Endothelial cell of umbilical vein (primary cell): ENCODE measurements around the gene CBX2. TPM values are rescaled to one million over a fixed set of nuclear protein-coding genes. Genes with fewer than 3 reads are reported as not detected.

Source experiments
- BruUV-seq: library from RNA; stranded (reverse); fragments of 400-500 nt; replicated peaks from 2 replicates; lab custom pipeline; 2021; lab: Mats Ljungman, UMichigan
- CTCF ChIA-PET: fragments of 300-600, 350-600 bp; sonication (Branson Sonifier 250); formaldehyde crosslinking; loops from one replicate; lab custom pipeline; 2021; ENCODE audit warnings: antibody characterized with exemption, inconsistent platforms; lab: Charles Lee
- POLR2A ChIA-PET: fragments of 300-600, 350-600 bp; sonication (Branson Sonifier 250); formaldehyde crosslinking; loops from one replicate; lab custom pipeline; 2021; ENCODE audit warnings: antibody characterized with exemption, inconsistent platforms; lab: Charles Lee
- DNase-seq: peaks from one replicate; pipeline ENCODE4 v3.0.0-alpha.2; 2011; ENCODE audit warnings: low read depth, low spot score
- FAIRE-seq: peaks from 2 replicates; lab custom pipeline; 2011; peaks lifted over from hg19 to GRCh38; lab: Jason Lieb, UNC
- H2AFZ ChIP-seq: 2 replicates; pipeline ENCODE4 v1.6.0; 2012; ENCODE audit warnings: low read depth, low read length, control low read depth, inconsistent platforms
- H3K27ac ChIP-seq: 2 replicates; pipeline ENCODE4 v1.5.1; 2011; ENCODE audit warnings: low read depth, mild to moderate bottlenecking, control low read depth, low read length, moderate library complexity; ENCODE audit not compliant: insufficient read depth
- H3K27me3 ChIP-seq, 2 experiments: 2 replicates each; pipeline versions ENCODE4 v1.6.0 to v1.6.1; 2011; ENCODE audit warnings: low read length in 2 of 2, mixed read lengths in 1 of 2; ENCODE audit not compliant: control insufficient read depth in 2 of 2, insufficient read depth in 2 of 2
- H3K36me3 ChIP-seq, 2 experiments: 2 replicates in 1 of 2; 3 replicates in 1 of 2; pipeline ENCODE4 v1.5.1; 2011; ENCODE audit warnings: low read length in 2 of 2, mild to moderate bottlenecking in 1 of 2, moderate library complexity in 1 of 2; ENCODE audit not compliant: control insufficient read depth in 2 of 2, insufficient read depth in 2 of 2; ENCODE audit errors: extremely low read depth in 1 of 2
- H3K4me1 ChIP-seq: 3 replicates; pipeline ENCODE4 v1.5.1; 2011; ENCODE audit warnings: mild to moderate bottlenecking, low read length; ENCODE audit not compliant: control insufficient read depth, insufficient read depth; ENCODE audit errors: extremely low read depth
- H3K4me2 ChIP-seq: 2 replicates; pipeline ENCODE4 v1.6.1; 2011; ENCODE audit warnings: low read length, control low read depth, mixed read lengths; ENCODE audit not compliant: insufficient read depth
- H3K4me3 ChIP-seq, 3 experiments: fragments of 200-600 bp in 1 of 3; sonication (generic), shearing (Covaris generic) in 1 of 3; replicated peaks in 1 of 3; 2 replicates each; pipeline ENCODE4 v1.5.1; 2011 to 2016; ENCODE audit warnings: control low read depth in 3 of 3, low read length in 3 of 3, mild to moderate bottlenecking in 2 of 3, inconsistent platforms in 1 of 3, low read depth in 1 of 3, moderate library complexity in 1 of 3; ENCODE audit not compliant: insufficient read depth in 1 of 3
- H3K79me2 ChIP-seq: 2 replicates; pipeline ENCODE4 v1.6.0; 2012; ENCODE audit warnings: low read length, inconsistent platforms; ENCODE audit not compliant: control insufficient read depth, insufficient read depth
- H3K9ac ChIP-seq: replicated peaks from 2 replicates; pipeline ENCODE3; 2011; ENCODE audit warnings: low read length, control low read depth; ENCODE audit not compliant: insufficient read depth; ENCODE audit errors: extremely low read depth
- H3K9me1 ChIP-seq: replicated peaks from 3 replicates; pipeline ENCODE4 v1.6.0; 2011; ENCODE audit warnings: mild to moderate bottlenecking, low read length; ENCODE audit not compliant: control insufficient read depth, insufficient read depth; ENCODE audit errors: extremely low read depth
- H3K9me3 ChIP-seq: replicated peaks from 2 replicates; pipeline ENCODE4 v1.5.1; 2012; ENCODE audit warnings: low read length, inconsistent platforms; ENCODE audit not compliant: control insufficient read depth, insufficient read depth
- H4K20me1 ChIP-seq: replicated peaks from 2 replicates; pipeline ENCODE3; 2011; ENCODE audit warnings: mild to moderate bottlenecking, low read length; ENCODE audit not compliant: control insufficient read depth, insufficient read depth; ENCODE audit errors: extremely low read depth
- EZH2 ChIP-seq: IDR thresholded peaks from 2 replicates; pipeline ENCODE4 v1.6.1; 2012; ENCODE audit warnings: borderline replicate concordance, low read depth, mild to moderate bottlenecking, moderate library complexity, low read length, inconsistent platforms; ENCODE audit not compliant: severe bottlenecking
- FOS ChIP-seq: IDR thresholded peaks from 2 replicates; pipeline ENCODE4 v1.6.1; 2011; ENCODE audit warnings: mild to moderate bottlenecking, low read length, moderate library complexity, borderline replicate concordance; ENCODE audit not compliant: insufficient read depth
- GATA2 ChIP-seq: IDR thresholded peaks from 2 replicates; pipeline ENCODE4 v1.7.0; 2011; ENCODE audit warnings: low read depth, mild to moderate bottlenecking, moderate library complexity, mixed read lengths, low read length; ENCODE audit not compliant: insufficient read length, insufficient read depth
- JUN ChIP-seq: IDR thresholded peaks from 2 replicates; pipeline ENCODE4 v1.6.1; 2011; ENCODE audit warnings: borderline replicate concordance, low read depth; ENCODE audit not compliant: insufficient read length, insufficient read depth
- MYC ChIP-seq: IDR thresholded peaks from one replicate; pipeline ENCODE4 v1.6.1; 2011; ENCODE audit warnings: mild to moderate bottlenecking, low read depth, low read length
- POLR2A ChIP-seq: IDR thresholded peaks from 2 replicates; pipeline ENCODE4 v1.6.1; 2012; ENCODE audit warnings: low read depth, mild to moderate bottlenecking, control low read depth, low read length
- POLR2AphosphoS5 ChIP-seq: IDR thresholded peaks from 2 replicates; pipeline ENCODE4 v1.6.1; 2012; ENCODE audit warnings: low read depth, mild to moderate bottlenecking, control low read depth, low read length, moderate library complexity; ENCODE audit not compliant: insufficient read depth
- dilution Hi-C: fragments of 300-500 bp; cut with MboI; formaldehyde crosslinking; loops from one replicate; pipeline ENCODE4 v1.15.0; 2019; ENCODE audit warnings: low sequenced_read_pairs; ENCODE audit not compliant: extremely low pct_ligation_motif_present
- intact Hi-C: fragments of 100-400 bp; cut with micrococcal nuclease; formaldehyde crosslinking; loops from one replicate; pipeline ENCODE4 v1.10.0; 2022
- polyA plus RNA-seq, 4 experiments: library from polyadenylated mRNA; depleted of rRNA in 3 of 4; stranded (reverse) in 3 of 4; unstranded in 1 of 4; fragments of >200 nt; gene quantifications; 2 replicates each; pipeline versions ENCODE4 v1.2.1 to v1.2.3, GENCODE V29; 2011 to 2012; ENCODE audit warnings: missing spikeins in 1 of 4
- total RNA-seq: library from RNA; stranded (reverse); gene quantifications from 2 replicates; pipeline ENCODE4 v1.2.3, GENCODE V29; 2021
- TF ChIP-seq, protein P1 (sequence below), 2 donors: IDR thresholded peaks; 1 replicate in 1 of 2; 2 replicates in 1 of 2; pipeline ENCODE4 v1.5.1; 2011; ENCODE audit warnings: low read length in 2 of 2, mild to moderate bottlenecking in 2 of 2, moderate library complexity in 2 of 2, control low read depth in 1 of 2, inconsistent platforms in 1 of 2, low read depth in 1 of 2; ENCODE audit not compliant: insufficient read depth in 1 of 2; ENCODE audit errors: extremely low read depth in 1 of 2
- TF ChIP-seq, protein P2 (sequence below): IDR thresholded peaks from 2 replicates; pipeline ENCODE4 v1.6.1; 2011; ENCODE audit not compliant: insufficient read depth, insufficient read length

The CBX2 gene
- total and polyA plus RNA-seq, 2 donors (not counting 3 experiments of a cell fraction or from before 2014, with no cell fraction given) = 10.5 to 20.0 TPM

DNA sequence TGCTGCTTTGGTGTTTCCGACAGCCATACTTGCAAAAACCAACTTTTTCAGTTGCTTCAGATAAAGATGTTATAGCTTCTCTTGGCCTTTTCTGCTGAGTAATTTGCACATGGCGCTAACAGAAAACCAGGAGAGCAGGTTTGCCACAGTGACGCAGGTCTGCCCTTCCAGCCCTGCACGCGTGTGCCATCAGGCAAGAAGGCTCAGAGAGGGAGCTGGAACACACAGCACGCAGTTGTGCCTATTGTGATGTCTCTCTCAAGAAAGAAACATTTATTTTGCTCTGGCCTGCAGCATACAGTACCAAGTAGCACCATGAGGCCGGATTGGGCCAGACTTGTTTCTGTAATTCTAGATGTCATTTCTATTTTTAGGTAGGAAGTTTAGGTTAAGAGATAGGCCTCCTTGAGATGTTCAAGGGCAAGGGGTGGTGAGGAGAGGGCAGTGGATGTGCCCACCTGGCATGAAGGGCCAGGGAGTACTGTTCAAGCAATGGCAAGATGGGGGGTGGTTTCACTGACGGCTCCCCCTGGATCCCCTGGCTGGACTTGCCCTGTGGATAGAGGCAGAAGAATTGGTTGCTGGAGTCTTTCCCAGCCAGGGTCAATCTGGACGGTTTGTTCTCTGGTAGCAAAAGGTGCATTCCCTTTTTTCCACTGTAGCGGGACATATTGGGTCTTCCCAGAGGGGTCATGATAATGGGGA lies 1.9 kb downstream of the CBX2 start:
- no peaks in the 10 kb centered on the region for H3K79me2 ChIP-seq
- no peak overlapping the region for H2AFZ ChIP-seq
- H3K27ac ChIP-seq = no peak overlapping the region
- no peaks in the 10 kb centered on the region for H4K20me1 ChIP-seq
- POLR2A ChIA-PET = no interaction called here
- intact Hi-C loops (no loop called here), dilution Hi-C loops (no loop called here)
- TF ChIP-seq MYC = no peak
- TF ChIP-seq EZH2 = no peak
- TF ChIP-seq JUN = no peak
- no peak for TF ChIP-seq POLR2A
- TF ChIP-seq FOS = no peak
- TF ChIP-seq, protein P1, sequence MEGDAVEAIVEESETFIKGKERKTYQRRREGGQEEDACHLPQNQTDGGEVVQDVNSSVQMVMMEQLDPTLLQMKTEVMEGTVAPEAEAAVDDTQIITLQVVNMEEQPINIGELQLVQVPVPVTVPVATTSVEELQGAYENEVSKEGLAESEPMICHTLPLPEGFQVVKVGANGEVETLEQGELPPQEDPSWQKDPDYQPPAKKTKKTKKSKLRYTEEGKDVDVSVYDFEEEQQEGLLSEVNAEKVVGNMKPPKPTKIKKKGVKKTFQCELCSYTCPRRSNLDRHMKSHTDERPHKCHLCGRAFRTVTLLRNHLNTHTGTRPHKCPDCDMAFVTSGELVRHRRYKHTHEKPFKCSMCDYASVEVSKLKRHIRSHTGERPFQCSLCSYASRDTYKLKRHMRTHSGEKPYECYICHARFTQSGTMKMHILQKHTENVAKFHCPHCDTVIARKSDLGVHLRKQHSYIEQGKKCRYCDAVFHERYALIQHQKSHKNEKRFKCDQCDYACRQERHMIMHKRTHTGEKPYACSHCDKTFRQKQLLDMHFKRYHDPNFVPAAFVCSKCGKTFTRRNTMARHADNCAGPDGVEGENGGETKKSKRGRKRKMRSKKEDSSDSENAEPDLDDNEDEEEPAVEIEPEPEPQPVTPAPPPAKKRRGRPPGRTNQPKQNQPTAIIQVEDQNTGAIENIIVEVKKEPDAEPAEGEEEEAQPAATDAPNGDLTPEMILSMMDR (IDR thresholded peaks at IDR 0.05; ENCODE audit: extremely low read depth in 1 of 2, insufficient read depth in 1 of 2, low read depth in 1 of 2, low read length in 2 of 2) = no peak
- no peak for TF ChIP-seq POLR2AphosphoS5
- no peak for TF ChIP-seq GATA2
- TF ChIP-seq, protein P2, sequence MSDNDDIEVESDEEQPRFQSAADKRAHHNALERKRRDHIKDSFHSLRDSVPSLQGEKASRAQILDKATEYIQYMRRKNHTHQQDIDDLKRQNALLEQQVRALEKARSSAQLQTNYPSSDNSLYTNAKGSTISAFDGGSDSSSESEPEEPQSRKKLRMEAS = no peak
- CTCF ChIA-PET = interaction anchor here (1.8 to 2.0 kb wide), 4 partner anchors 10 to 38 kb away, joined by 5 to 9 read pairs (median 6); no protein-coding TSS in a partner anchor
- no peak overlapping the region for H3K4me3 ChIP-seq
- no peak overlapping the region for H3K4me2 ChIP-seq
- DNase-seq (no peak), FAIRE-seq (no peak)
- H3K9ac ChIP-seq = no peak overlapping the region
- BruUV-seq = no TSS peak
- peaks cover 0 to 9% of the 10 kb centered on the region in 2 experiments for H3K36me3 ChIP-seq
- H3K4me1 ChIP-seq = peaks cover 20% of the 10 kb centered on the region
- no peaks in the 10 kb centered on the region for H3K9me1 ChIP-seq
- H3K9me3 ChIP-seq = no peaks in the 10 kb centered on the region
- peaks cover 2 to 7% of the 10 kb centered on the region in 2 experiments for H3K27me3 ChIP-seq
